ENCODE data around the gene FNIP2. TPM values are rescaled to one million over a fixed set of nuclear protein-coding genes. Genes with fewer than 3 reads are reported as not detected.
"Not testable (repeated sequence)": the region's sequence is repeated elsewhere in the genome, so short reads cannot be mapped to it uniquely, and the experiment has no call there.

The FNIP2 gene
- total RNA-seq, 1 experiment from 2014 or later, result 16.1 TPM

DNA sequence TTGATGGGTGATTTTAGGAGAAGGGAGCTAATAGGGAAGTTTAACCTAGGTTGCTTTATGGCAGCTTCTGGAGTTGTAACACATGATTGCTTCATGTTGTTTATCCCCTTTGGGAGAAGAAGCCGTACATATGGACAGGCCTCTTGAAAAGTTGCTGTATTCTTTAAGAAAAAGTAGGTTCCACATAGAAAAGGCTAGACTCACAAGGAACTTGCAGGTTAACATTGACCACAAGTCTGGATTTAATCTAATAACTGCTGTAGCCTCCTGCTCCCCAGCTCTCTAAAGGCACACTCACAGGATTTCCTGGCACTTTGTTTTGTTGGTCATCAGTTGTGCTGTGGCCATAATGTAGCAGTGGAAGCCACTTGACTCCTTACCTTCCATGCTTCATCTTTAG lies 19.7 kb downstream of the FNIP2 start:
- CTCF ChIA-PET, result interaction anchor here (0.6 kb wide), 1 partner anchor 78 kb away, joined by 3 read pairs; no protein-coding TSS in a partner anchor
- no peaks in the 10 kb centered on the region for H3K4me1 ChIP-seq (ENCODE audit: insufficient read depth, low read length, poor library complexity, severe bottlenecking)
- no peak overlapping the region for H3K27ac ChIP-seq (ENCODE audit: low read depth, low read length, poor library complexity, severe bottlenecking)
- H3K36me3 ChIP-seq (ENCODE audit: insufficient read depth, low read length, poor library complexity, severe bottlenecking), result no peaks in the 10 kb centered on the region
- BruUV-seq (replicated peaks), result no TSS peak
- intact Hi-C loops (cut with micrococcal nuclease; ENCODE audit: unreplicated experiment), result no loop called here
- no peaks in the 10 kb centered on the region for H3K9me3 ChIP-seq (ENCODE audit: low read depth, low read length, poor library complexity, severe bottlenecking)
- no peak for DNase-seq (ENCODE audit: low spot score)
- H3K27me3 ChIP-seq (replicated peaks; ENCODE audit: insufficient read depth, low read depth, low read length, poor library complexity), result no peaks in the 10 kb centered on the region
- no peak overlapping the region for H3K4me3 ChIP-seq (ENCODE audit: low read depth, low read length, poor library complexity, severe bottlenecking)
- TF ChIP-seq EZH2 (IDR thresholded peaks at IDR 0.05; ENCODE audit: borderline replicate concordance, low read depth, low read length, poor library complexity, severe bottlenecking), result no peak
- TF ChIP-seq, protein P1, sequence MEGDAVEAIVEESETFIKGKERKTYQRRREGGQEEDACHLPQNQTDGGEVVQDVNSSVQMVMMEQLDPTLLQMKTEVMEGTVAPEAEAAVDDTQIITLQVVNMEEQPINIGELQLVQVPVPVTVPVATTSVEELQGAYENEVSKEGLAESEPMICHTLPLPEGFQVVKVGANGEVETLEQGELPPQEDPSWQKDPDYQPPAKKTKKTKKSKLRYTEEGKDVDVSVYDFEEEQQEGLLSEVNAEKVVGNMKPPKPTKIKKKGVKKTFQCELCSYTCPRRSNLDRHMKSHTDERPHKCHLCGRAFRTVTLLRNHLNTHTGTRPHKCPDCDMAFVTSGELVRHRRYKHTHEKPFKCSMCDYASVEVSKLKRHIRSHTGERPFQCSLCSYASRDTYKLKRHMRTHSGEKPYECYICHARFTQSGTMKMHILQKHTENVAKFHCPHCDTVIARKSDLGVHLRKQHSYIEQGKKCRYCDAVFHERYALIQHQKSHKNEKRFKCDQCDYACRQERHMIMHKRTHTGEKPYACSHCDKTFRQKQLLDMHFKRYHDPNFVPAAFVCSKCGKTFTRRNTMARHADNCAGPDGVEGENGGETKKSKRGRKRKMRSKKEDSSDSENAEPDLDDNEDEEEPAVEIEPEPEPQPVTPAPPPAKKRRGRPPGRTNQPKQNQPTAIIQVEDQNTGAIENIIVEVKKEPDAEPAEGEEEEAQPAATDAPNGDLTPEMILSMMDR (conservative IDR thresholded peaks at IDR 0.05; ENCODE audit: low read depth, low read length), result no peak
- POLR2A ChIA-PET (ENCODE audit: low non-redundant PET), result no interaction called here

DNA sequence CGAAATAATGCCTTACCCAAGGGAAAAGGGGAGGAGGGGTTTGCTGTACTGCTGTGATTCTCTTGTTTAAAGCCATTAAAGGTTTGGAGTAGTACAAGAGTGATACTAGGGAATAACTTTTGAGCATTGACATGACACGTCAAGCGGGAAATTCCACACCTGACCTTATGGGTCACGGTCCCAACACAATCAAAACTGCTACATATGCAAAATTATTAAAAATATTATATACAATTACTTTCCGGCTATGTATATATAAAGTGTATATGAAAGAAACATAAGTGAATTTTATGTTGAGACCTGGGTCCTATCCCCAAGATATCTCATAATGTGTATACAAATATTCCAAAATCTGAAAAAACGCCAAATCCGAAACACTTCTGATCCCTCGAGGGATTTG lies 21.0 kb downstream of the FNIP2 start:
- Histone ChIP-seq H3K27me3 (replicated peaks; ENCODE audit: insufficient read depth, low read depth, low read length, poor library complexity) (no peaks in the 10 kb centered on the region), H3K4me1 (ENCODE audit: insufficient read depth, low read length, poor library complexity, severe bottlenecking) (no peaks in the 10 kb centered on the region), H3K9me3 (ENCODE audit: low read depth, low read length, poor library complexity, severe bottlenecking) (no peaks in the 10 kb centered on the region), H3K27ac (ENCODE audit: low read depth, low read length, poor library complexity, severe bottlenecking) (no peak overlapping the region), H3K4me3 (ENCODE audit: low read depth, low read length, poor library complexity, severe bottlenecking) (no peak overlapping the region), H3K36me3 (ENCODE audit: insufficient read depth, low read length, poor library complexity, severe bottlenecking) (no peaks in the 10 kb centered on the region)
- TF ChIP-seq, protein P1 (conservative IDR thresholded peaks at IDR 0.05; ENCODE audit: low read depth, low read length), result no peak
- TF ChIP-seq EZH2 (IDR thresholded peaks at IDR 0.05; ENCODE audit: borderline replicate concordance, low read depth, low read length, poor library complexity, severe bottlenecking), result no peak
- CTCF ChIA-PET, result no interaction called here
- intact Hi-C loops (cut with micrococcal nuclease; ENCODE audit: unreplicated experiment), result no loop called here
- POLR2A ChIA-PET (ENCODE audit: low non-redundant PET), result no interaction called here
- no TSS peak for BruUV-seq (replicated peaks)
- DNase-seq (ENCODE audit: low spot score), result no peak

DNA sequence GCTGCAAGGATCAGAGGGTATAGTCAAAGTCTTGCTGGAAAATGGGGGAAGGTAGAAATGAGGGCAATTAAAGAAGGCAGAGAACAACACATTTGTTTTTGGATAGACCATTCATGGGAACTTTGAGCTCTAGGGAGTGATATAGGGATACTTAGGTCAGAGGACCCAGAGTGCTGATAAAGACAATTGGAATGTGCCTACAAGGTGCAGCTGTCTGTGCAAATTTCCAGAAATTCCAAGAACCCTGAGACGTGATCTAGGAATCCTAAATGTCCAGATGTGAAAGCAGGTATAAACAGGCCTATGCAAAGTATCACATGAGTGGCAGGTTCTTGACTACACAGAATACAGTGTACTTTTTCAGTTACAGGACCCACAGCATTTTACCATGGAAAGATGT lies 24.2 kb downstream of the FNIP2 start:
- Histone ChIP-seq H3K9me3 (ENCODE audit: low read depth, low read length, poor library complexity, severe bottlenecking) (no peaks in the 10 kb centered on the region), H3K4me1 (ENCODE audit: insufficient read depth, low read length, poor library complexity, severe bottlenecking) (no peaks in the 10 kb centered on the region), H3K27ac (ENCODE audit: low read depth, low read length, poor library complexity, severe bottlenecking) (no peak overlapping the region), H3K27me3 (replicated peaks; ENCODE audit: insufficient read depth, low read depth, low read length, poor library complexity) (no peaks in the 10 kb centered on the region), H3K36me3 (ENCODE audit: insufficient read depth, low read length, poor library complexity, severe bottlenecking) (no peaks in the 10 kb centered on the region), H3K4me3 (ENCODE audit: low read depth, low read length, poor library complexity, severe bottlenecking) (no peak overlapping the region)
- TF ChIP-seq, protein P1 (conservative IDR thresholded peaks at IDR 0.05; ENCODE audit: low read depth, low read length), result no peak
- no peak for TF ChIP-seq EZH2 (IDR thresholded peaks at IDR 0.05; ENCODE audit: borderline replicate concordance, low read depth, low read length, poor library complexity, severe bottlenecking)
- intact Hi-C loops (cut with micrococcal nuclease; ENCODE audit: unreplicated experiment), result no loop called here
- DNase-seq (ENCODE audit: low spot score), result no peak
- no TSS peak for BruUV-seq (replicated peaks)
- POLR2A ChIA-PET (ENCODE audit: low non-redundant PET), result no interaction called here
- CTCF ChIA-PET, result no interaction called here

DNA sequence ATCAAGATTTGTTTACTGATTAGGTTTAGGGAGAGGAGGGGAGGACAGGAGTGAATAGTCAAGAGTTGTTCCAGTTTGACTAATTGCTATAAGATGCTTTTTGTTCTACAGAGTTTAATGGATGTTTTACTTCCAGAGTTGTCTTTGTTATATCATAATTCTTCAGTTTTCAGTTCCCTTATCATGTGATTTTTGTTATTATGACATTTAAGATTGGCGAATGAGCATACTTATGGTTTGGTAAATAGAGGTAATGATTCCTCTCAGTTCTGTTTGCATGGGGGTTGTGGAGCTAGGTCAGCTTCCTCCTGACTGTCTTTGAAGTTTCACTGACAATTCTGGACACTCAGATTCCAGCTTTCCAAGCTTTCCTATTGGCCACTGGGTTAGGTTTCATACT lies 24.6 kb downstream of the FNIP2 start:
- H3K27ac ChIP-seq (ENCODE audit: low read depth, low read length, poor library complexity, severe bottlenecking); CTCF ChIA-PET; intact Hi-C loops (cut with micrococcal nuclease; ENCODE audit: unreplicated experiment); H3K4me3 ChIP-seq (ENCODE audit: low read depth, low read length, poor library complexity, severe bottlenecking); BruUV-seq (replicated peaks); DNase-seq (ENCODE audit: low spot score); H3K27me3 ChIP-seq (replicated peaks; ENCODE audit: insufficient read depth, low read depth, low read length, poor library complexity); POLR2A ChIA-PET (ENCODE audit: low non-redundant PET); H3K36me3 ChIP-seq (ENCODE audit: insufficient read depth, low read length, poor library complexity, severe bottlenecking); H3K9me3 ChIP-seq (ENCODE audit: low read depth, low read length, poor library complexity, severe bottlenecking); H3K4me1 ChIP-seq (ENCODE audit: insufficient read depth, low read length, poor library complexity, severe bottlenecking): not testable (repeated sequence)

All from A673 (cell line).